HG03354 (cell line): ENCODE measurements around the gene PDE9A.

Experiments
- ATAC-seq: cut with Tn5 transposase; IDR thresholded peaks from one replicate; pipeline ENCODE4 v1.9.1; 2021; ENCODE audit warnings: mild to moderate bottlenecking; ENCODE audit not compliant: unreplicated experiment, poor library complexity, severe bottlenecking

The PDE9A gene

GRCh38 chr21:42640486-42640885 is 12.9 kb upstream of the PDE9A start:
- no peak for ATAC-seq

GRCh38 chr21:42641311-42642218 is 11.9 kb upstream of the PDE9A start:
- ATAC-seq = no peak

GRCh38 chr21:42642219-42642745 is 11.1 kb upstream of the PDE9A start:
- no peak for ATAC-seq

- ATAC-seq = no peak
Observed at GRCh38 chr21:42644223-42645208, 8.9 kb upstream of the PDE9A start.

- ATAC-seq = no peak
Observed at GRCh38 chr21:42645211-42646075, 8.0 kb upstream of the PDE9A start.

GRCh38 chr21:42646076-42646825 is 7.2 kb upstream of the PDE9A start:
- no peak for ATAC-seq

- no peak for ATAC-seq
Observed at GRCh38 chr21:42646836-42647235, 6.6 kb upstream of the PDE9A start.

GRCh38 chr21:42648606-42649005 is 4.8 kb upstream of the PDE9A start:
- no peak for ATAC-seq

- no peak for ATAC-seq
Observed at GRCh38 chr21:42649122-42650032, 4.0 kb upstream of the PDE9A start.

- ATAC-seq = no peak
Observed at GRCh38 chr21:42650033-42650370, 3.4 kb upstream of the PDE9A start.

GRCh38 chr21:42650441-42651421 is 2.7 kb upstream of the PDE9A start:
- no peak for ATAC-seq

- ATAC-seq = no peak
Observed at GRCh38 chr21:42651515-42652401, 1.7 kb upstream of the PDE9A start.

- ATAC-seq = no peak
Observed at GRCh38 chr21:42652527-42653230, 742 bp upstream of the PDE9A start.

GRCh38 chr21:42654179-42654912 is 925 bp downstream of the PDE9A start:
- ATAC-seq = no peak
